Measurements from ENCODE around the gene DHODH.
"Not testable (repeated sequence)": the region's sequence is repeated elsewhere in the genome, so short reads cannot be mapped to it uniquely, and the experiment has no call there.

GRCh38 chr16:72057313-72057712, 48.8 kb downstream of the DHODH start:
- TF ChIP-seq CTCF, EP300 (IDR thresholded peaks at IDR 0.05): not testable (repeated sequence)

All from sigmoid colon (tissue), 4 donors.